ENCODE measurements around the gene CFAP47. TPM values are rescaled to one million over a fixed set of nuclear protein-coding genes. Genes with fewer than 3 reads are reported as not detected.
"Not testable (repeated sequence)": the region's sequence is repeated elsewhere in the genome, so short reads cannot be mapped to it uniquely, and the experiment has no call there.

The CFAP47 gene, protein sequence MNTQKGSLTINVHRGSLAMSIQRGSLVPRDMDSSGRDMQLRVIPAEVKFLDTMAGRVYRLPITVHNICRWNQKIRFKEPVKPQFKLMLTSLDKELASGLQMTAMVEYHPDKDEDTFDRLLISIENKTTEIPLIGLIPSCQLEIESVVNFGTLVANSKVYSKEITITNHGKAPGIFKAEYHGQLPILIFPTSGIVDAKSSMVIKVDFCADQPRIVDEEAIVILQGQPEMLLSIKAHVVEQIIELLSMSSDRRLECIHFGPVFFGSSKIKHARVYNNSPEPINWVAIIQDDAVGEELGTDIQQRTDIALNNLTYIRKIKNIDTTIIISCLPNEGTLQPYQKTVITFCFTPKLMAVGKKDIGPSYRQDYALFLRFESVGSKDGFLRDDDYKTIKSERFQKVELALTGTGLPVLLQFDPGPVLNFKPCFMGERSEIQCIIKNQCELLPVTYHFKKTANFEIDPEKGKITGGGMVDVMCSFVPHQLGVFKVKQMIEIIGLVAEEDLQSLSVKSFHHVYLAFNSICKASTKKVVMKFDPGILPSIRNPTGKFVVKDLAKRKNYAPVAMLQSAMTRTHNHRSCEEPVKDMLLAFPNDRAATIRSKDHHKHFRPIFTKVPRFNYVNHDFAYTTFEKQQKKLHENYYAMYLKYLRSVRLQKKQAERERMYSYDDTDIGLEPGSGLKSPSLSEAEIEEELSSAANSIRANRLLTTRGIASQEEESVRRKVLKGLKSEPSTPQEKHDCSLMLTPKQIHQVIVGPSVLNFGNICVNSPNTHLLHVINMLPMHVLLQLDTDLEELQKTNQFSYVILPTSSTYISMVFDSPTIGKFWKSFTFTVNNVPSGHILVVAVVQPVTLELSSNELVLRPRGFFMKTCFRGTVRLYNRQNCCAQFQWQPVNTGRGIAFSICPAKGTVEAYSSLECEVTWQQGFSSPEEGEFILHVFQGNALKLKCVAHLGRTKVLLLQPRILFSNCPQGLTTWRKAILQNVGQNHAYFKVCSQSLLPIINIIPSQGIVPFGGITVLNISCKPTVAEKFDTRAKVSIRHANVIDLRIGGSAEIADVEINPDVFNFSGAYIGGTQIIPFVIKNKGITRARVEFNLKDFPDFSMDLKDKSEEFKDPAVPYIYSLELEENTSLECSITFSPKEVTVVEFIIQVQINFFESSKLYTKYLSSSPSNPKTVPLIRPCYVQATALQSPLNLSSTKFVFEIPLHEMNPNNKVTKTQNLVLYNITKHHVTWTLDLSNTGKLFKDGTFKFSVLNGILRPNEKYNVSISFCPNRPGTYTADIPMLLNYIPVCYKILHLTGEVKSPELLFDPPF (N-terminal part only)
- 0.37 TPM for total RNA-seq
- polyA plus RNA-seq: 0.01 TPM

DNA sequence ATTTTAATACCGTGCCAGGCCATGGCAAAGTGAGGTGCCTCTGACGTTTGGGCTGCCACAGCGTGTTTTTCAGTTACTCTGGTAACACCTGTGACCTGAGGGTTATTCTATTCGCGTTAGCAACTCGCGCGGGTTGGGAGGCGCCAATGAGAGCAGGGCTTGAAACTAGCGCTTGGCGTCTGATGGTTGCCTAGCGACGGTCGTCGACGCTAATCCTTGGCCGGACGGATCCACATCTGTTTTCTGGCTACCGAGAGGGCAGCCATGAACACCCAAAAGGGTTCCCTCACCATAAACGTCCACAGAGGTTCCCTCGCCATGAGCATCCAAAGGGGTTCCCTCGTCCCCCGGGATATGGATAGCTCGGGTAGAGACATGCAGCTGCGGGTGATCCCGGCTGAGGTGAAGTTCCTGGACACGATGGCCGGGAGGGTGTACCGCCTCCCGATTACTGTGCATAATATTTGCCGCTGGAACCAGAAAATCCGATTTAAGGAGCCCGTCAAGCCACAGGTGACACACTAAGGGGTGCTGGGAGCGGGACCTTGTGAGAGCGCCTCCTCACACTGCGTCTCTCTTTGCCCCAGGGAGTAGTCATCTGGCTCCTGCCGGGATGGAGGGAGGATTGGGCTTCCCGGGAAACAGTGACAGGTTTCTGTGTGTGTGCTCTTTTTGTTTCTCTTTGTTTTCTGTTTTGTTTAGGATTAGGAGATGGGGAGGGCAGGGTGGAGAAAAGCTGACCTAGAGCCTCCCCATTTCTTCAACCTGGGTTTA, at the start of gene CFAP47:
TSS of gene CFAP47 (plus strand) at position 199 of the 774 bp plus-strand sequence. CDS start at position 265, 66 bp downstream.
- 1% methylated on average over 38 of the region's 38 CpGs for whole genome bisulfite sequencing
- Histone ChIP-seq H3K4me3 (ENCODE audit: low read depth, low read length) (no peak within 1 kb of the TSS), H3K27ac (ENCODE audit: low read depth) (no peak within 1 kb of the TSS), H3K36me3 (ENCODE audit: insufficient read depth) (no peaks in the 10 kb centered on the region), H3K4me1 (ENCODE audit: insufficient read depth) (no peaks in the 10 kb centered on the region)
- no peak for DNase-seq (ENCODE audit: extremely low spot score)

DNA sequence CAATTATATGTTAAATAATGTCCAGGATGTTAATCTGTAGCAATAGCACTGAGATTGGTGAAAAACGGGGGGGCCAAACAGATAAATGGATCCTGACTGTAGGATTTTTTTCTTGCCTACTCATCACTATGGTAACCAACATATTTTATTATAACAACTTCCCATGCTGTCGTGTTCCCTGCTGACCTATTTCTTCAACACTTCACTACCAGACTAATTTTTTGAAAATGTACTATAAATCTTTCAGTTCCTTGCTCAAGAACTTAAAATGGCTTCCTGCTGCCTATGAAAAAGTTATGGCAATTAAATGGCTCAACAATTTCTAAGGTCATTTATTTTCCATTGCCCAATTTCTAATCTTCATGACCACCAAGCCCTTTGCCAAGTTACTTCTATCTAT, 38.9 kb upstream of the CFAP47 start:
- no peaks in the 10 kb centered on the region for H3K36me3 ChIP-seq (ENCODE audit: insufficient read depth)
- 27% methylated on average over 2 of the region's 2 CpGs for WGBS
- no peak overlapping the region for H3K27ac ChIP-seq (ENCODE audit: low read depth)
- no peak for DNase-seq (ENCODE audit: extremely low spot score)
- no peaks in the 10 kb centered on the region for H3K4me1 ChIP-seq (ENCODE audit: insufficient read depth)
- no peak overlapping the region for H3K4me3 ChIP-seq (ENCODE audit: low read depth, low read length)

DNA sequence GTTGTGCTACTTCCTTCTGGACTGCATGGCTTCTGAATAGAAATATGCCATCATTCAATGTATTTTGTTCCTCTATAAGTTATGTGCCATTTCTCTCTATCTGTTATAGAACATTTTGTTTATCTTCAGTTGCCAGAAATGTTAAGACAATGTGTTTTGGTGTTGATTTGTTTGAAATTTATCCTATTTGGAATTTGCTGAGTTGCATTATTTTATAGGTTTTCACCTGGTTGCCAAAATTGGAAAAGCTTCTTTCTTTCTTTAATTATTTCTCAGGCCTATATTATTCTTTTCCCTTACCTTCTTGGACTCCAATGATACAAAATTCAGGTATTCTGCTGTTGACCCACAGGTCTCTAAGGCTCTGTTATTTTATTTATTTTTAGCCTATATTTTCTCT, 33.4 kb upstream of the CFAP47 start:
- H3K36me3 ChIP-seq (ENCODE audit: insufficient read depth): no peaks in the 10 kb centered on the region
- no peak overlapping the region for H3K27ac ChIP-seq (ENCODE audit: low read depth)
- H3K4me1 ChIP-seq (ENCODE audit: insufficient read depth): no peaks in the 10 kb centered on the region
- no peak overlapping the region for H3K4me3 ChIP-seq (ENCODE audit: low read depth, low read length)
- DNase-seq (ENCODE audit: extremely low spot score): no peak

DNA sequence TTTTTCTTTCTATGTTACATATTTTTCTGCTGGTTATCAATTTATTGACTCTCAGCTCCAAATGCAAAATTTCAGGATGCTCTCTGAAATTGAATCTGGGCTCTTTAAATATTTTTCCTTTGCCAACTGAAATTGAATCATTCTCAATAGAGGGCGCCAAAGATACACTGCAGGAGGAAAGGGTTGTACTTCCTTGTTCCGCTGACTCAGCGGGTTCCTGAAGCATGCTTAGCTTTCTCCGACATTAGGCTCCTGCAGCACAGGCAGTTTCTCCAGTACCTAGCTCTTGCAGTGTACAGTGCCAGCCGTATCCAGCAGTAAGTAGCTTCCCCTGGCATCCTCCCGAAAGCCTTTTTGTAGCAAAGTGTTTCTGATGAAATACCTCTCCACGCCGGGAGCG, 28.8 kb upstream of the CFAP47 start:
- no peaks in the 10 kb centered on the region for H3K36me3 ChIP-seq (ENCODE audit: insufficient read depth)
- H3K27ac ChIP-seq (ENCODE audit: low read depth): no peak overlapping the region
- DNase-seq (ENCODE audit: extremely low spot score): no peak
- WGBS: 58% methylated on average over 9 of the region's 9 CpGs
- no peak overlapping the region for H3K4me3 ChIP-seq (ENCODE audit: low read depth, low read length)
- no peaks in the 10 kb centered on the region for H3K4me1 ChIP-seq (ENCODE audit: insufficient read depth)

DNA sequence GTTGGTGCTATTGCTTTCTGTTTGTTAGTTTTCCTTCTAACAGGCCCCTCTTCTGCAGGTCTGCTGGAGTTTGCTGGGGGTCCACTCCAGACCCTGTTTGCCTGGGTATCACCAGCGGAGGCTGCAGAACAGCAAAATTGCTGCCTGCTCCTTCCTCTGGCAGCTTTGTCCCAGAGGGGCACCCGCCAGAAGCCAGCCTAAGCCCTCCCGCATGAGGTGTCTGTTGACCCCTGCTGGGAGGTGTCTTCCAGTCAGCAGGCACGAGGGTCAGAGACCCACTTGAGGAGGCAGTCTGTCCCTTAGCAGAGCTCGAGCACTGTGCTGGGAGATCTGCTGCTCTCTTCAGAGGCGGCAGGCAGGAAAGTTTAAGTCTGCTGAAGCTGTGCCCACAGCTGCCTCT, 67.3 kb downstream of the CFAP47 start:
- not testable (repeated sequence) for H3K4me1 ChIP-seq (ENCODE audit: insufficient read depth); DNase-seq (ENCODE audit: extremely low spot score)
- WGBS: 79% methylated on average over 6 of the region's 6 CpGs

DNA sequence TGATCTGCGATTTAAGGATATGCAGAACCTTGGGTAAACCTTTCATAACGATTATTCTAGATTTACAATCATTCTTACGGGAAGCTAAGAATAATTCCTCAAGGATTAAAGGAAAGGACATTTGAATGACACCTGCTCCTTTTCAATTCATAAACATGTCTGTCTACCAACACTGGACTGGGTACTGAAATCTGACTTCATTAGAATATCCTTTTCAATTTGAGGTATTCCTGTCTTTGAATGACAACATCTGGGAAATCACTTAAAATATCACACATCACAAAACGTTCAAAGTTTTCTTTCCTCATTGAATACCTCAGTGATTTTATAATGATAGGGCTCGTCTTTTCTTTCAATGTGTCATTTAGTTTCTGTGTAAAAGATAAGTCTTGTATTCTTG, 87.7 kb downstream of the CFAP47 start:
- Histone ChIP-seq H3K27ac (ENCODE audit: low read depth) (no peak overlapping the region), H3K4me3 (ENCODE audit: low read depth, low read length) (no peak overlapping the region), H3K4me1 (ENCODE audit: insufficient read depth) (no peaks in the 10 kb centered on the region), H3K36me3 (ENCODE audit: insufficient read depth) (no peaks in the 10 kb centered on the region)
- WGBS: 60% methylated on average over 5 of the region's 5 CpGs
- no peak for DNase-seq (ENCODE audit: extremely low spot score)

More for the DNA sequence above, 67.3 kb downstream of the CFAP47 start:
- not testable (repeated sequence) for H3K4me3 ChIP-seq (ENCODE audit: low read depth, low read length); H3K27ac ChIP-seq (ENCODE audit: low read depth); H3K36me3 ChIP-seq (ENCODE audit: insufficient read depth)

DNA sequence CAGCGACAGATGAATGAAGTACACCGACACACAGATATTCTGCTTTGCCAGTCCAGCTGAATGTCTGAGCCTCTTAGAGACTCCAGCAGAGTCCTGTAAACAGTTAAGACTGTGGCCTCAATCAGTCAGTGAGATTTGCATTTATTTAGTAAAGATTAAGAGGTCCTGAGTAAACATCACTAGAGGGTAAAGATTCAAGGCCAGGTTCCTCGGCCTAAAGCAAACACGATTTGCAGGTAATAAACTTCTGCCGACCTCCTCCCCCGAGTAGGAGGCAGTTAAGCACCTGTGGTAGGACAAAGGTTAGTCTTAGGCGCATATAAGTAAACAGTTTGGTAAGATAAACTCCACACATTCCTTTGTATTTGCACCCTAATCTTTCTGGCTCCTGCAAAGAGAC, 99.6 kb downstream of the CFAP47 start:
- DNase-seq (ENCODE audit: extremely low spot score): no peak
- WGBS: 35% methylated on average over 7 of the region's 7 CpGs
- Histone ChIP-seq H3K27ac (ENCODE audit: low read depth) (no peak overlapping the region), H3K4me3 (ENCODE audit: low read depth, low read length) (no peak overlapping the region), H3K36me3 (ENCODE audit: insufficient read depth) (no peaks in the 10 kb centered on the region), H3K4me1 (ENCODE audit: insufficient read depth) (no peaks in the 10 kb centered on the region)

DNA sequence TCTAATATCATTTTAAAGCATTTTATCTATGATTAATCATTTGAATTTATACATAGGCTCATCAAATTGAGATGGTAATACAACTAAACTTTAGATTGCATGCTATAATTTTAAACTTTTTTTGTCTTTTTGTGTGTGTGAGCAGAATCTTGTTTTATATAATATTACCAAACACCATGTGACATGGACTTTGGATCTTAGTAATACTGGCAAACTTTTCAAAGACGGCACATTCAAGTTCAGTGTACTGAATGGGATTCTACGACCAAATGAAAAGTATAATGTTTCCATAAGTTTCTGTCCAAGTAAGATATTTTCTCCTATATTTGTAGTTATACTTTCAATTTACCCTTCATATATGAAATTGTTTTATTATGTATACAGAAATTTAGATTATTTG, 116.0 kb downstream of the CFAP47 start:
- no peak for DNase-seq (ENCODE audit: extremely low spot score)
- no peaks in the 10 kb centered on the region for H3K36me3 ChIP-seq (ENCODE audit: insufficient read depth)
- no peak overlapping the region for H3K27ac ChIP-seq (ENCODE audit: low read depth)
- H3K4me1 ChIP-seq (ENCODE audit: insufficient read depth): no peaks in the 10 kb centered on the region
- 81% methylated on average over 2 of the region's 2 CpGs for WGBS
- no peak overlapping the region for H3K4me3 ChIP-seq (ENCODE audit: low read depth, low read length)

DNA sequence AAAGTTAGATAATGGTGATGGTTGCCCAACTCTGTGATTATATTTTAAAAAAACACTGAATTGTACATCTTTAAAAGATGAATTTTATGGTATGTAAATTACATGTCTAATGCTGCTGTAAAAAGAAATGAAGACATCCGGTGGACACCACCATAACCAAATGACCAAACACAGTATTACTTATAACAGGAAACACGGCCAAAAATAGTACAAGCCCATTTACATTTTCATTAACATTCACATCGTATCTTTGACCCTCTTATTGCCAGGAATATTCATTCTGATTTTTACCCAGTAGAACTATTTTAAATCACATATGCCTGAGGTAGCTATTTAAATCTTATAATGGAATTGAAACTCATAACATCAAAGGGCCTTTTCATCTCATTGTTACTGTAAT, 143.2 kb downstream of the CFAP47 start:
- no peaks in the 10 kb centered on the region for H3K36me3 ChIP-seq (ENCODE audit: insufficient read depth)
- 82% methylated on average over 3 of the region's 3 CpGs for WGBS

DNA sequence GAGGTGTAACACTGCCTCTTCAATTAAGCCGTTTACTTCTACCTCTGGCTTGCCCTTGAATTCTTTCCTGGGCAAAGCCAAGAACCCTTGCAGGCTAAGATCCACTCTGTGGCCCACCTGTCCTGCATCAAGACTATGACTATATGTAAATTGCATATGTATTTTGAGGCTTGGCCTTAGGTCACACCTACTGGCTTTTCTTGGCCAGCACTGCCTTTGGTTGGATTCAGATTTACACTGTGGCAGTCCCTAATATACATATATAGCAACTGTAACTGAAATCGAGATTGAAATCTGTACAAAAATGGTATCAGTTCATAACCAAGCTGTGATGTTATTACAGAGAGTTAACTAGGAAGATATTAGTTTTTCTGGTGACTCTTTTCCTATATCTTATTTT, 151.5 kb downstream of the CFAP47 start:
- no peaks in the 10 kb centered on the region for H3K36me3 ChIP-seq (ENCODE audit: insufficient read depth)
- 76% methylated on average over 2 of the region's 2 CpGs for WGBS
- no peak for DNase-seq (ENCODE audit: extremely low spot score)

More for the DNA sequence above, 143.2 kb downstream of the CFAP47 start:
- Histone ChIP-seq H3K27ac (ENCODE audit: low read depth) (no peak overlapping the region), H3K4me1 (ENCODE audit: insufficient read depth) (no peaks in the 10 kb centered on the region), H3K4me3 (ENCODE audit: low read depth, low read length) (no peak overlapping the region)
- no peak for DNase-seq (ENCODE audit: extremely low spot score)

DNA sequence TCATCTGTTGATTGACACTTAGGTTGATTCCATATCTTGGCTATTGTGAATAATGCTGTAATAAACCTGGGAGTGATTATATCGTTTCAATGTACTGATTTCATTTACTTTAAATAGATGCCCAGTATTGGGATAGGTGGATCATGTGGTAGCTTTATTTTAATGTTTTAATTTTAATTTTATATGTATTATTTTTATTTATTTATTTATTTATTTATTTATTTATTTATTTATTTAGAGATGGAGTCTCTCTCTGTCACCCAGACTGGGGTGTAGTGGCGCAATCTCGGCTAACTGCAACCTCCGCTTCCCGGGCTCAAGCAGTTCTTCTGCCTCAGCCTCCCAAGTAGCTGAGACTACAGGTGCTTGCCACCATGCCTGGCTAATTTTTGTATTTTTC, 155.5 kb downstream of the CFAP47 start:
- not testable (repeated sequence) for H3K4me1 ChIP-seq (ENCODE audit: insufficient read depth); DNase-seq (ENCODE audit: extremely low spot score); H3K36me3 ChIP-seq (ENCODE audit: insufficient read depth); H3K4me3 ChIP-seq (ENCODE audit: low read depth, low read length); H3K27ac ChIP-seq (ENCODE audit: low read depth)
- WGBS: 96% methylated on average over 5 of the region's 5 CpGs

More for the DNA sequence above, 151.5 kb downstream of the CFAP47 start:
- Histone ChIP-seq H3K4me3 (ENCODE audit: low read depth, low read length) (no peak overlapping the region), H3K27ac (ENCODE audit: low read depth) (no peak overlapping the region), H3K4me1 (ENCODE audit: insufficient read depth) (no peaks in the 10 kb centered on the region)

DNA sequence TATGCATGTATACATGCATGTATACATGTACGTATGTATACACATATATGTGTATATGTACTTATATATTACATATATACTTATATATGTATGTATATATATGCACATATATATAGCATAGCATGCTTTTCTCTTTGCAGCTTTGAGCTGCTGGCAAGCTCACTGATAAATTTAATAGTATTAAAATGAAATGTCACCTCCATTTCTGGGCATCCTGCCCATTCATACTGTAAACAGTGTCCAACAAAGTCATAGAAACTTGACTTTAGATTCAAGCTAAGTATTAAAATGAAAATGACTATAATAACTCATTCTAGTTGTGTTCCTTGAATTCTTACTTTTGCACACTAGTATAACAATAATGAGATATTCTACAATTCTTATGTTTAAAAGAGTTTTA, 163.7 kb downstream of the CFAP47 start:
- WGBS: 80% methylated on average over 1 of the region's 1 CpG
- Histone ChIP-seq H3K4me1 (ENCODE audit: insufficient read depth) (no peaks in the 10 kb centered on the region), H3K36me3 (ENCODE audit: insufficient read depth) (no peaks in the 10 kb centered on the region), H3K27ac (ENCODE audit: low read depth) (no peak overlapping the region), H3K4me3 (ENCODE audit: low read depth, low read length) (no peak overlapping the region)
- no peak for DNase-seq (ENCODE audit: extremely low spot score)

DNA sequence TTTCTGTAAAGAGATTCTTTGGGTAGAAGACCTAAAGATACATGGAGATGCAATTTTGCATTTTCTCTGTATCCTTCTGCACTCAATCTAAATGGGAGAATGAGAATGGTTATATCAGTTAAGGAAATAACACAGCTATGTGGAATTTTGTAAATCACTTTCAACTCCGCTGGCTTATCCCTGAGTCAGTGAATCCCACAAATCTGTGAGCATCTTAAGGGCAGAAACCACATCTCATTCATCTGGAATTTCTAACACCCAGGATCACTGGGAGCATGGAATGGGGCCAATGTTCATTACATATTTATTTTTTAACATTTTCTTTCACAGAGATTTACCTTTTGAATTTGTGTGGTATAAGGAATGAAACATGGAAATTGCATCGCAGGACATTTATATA, 167.8 kb downstream of the CFAP47 start:
- H3K4me3 ChIP-seq (ENCODE audit: low read depth, low read length): no peak overlapping the region
- H3K4me1 ChIP-seq (ENCODE audit: insufficient read depth): no peaks in the 10 kb centered on the region
- H3K27ac ChIP-seq (ENCODE audit: low read depth): no peak overlapping the region
- no peaks in the 10 kb centered on the region for H3K36me3 ChIP-seq (ENCODE audit: insufficient read depth)
- WGBS: 89% methylated on average over 2 of the region's 2 CpGs
- DNase-seq (ENCODE audit: extremely low spot score): no peak

Data from urinary bladder (tissue), 4 donors.